GM23338 (cell line): ENCODE results near the gene CDR2L. TPM values are rescaled to one million over a fixed set of nuclear protein-coding genes. Genes with fewer than 3 reads are reported as not detected.

Experiments used
- ATAC-seq: fragments of 200-7000 bp; cut with Tn5 transposase; 3 replicates; pipeline ENCODE4 v1.9.1; 2020
- DNase-seq: peaks from one replicate; pipeline ENCODE4 v3.0.0-alpha.2; 2015; ENCODE audit warnings: low spot score
- H2AFZ ChIP-seq: fragments of 200-600 bp; sonication (generic); 2 replicates; pipeline ENCODE4 v1.8.0; 2016; ENCODE audit warnings: antibody characterized with exemption, mild to moderate bottlenecking, moderate library complexity
- H3F3A ChIP-seq: fragments of 200-600 bp; sonication (generic); replicated peaks from 2 replicates; pipeline ENCODE4 v1.8.0; 2017; ENCODE audit warnings: antibody characterized with exemption, mixed run types, low read depth
- H3K27ac ChIP-seq: fragments of 200-600 bp; sonication (generic); 2 replicates; pipeline ENCODE4 v1.6.1; 2016; ENCODE audit warnings: low read depth
- H3K27me3 ChIP-seq: fragments of 200-600 bp; sonication (generic); 2 replicates; pipeline ENCODE4 v1.8.0; 2016; ENCODE audit warnings: mild to moderate bottlenecking, mixed run types, moderate library complexity; ENCODE audit not compliant: insufficient read depth
- H3K36me3 ChIP-seq: fragments of 200-600 bp; sonication (generic); 2 replicates; pipeline ENCODE4 v1.8.0; 2016; ENCODE audit warnings: mild to moderate bottlenecking; ENCODE audit not compliant: insufficient read depth
- H3K4me1 ChIP-seq: fragments of 200-600 bp; sonication (generic); 2 replicates; pipeline ENCODE4 v1.8.0; 2016; ENCODE audit warnings: mild to moderate bottlenecking, moderate library complexity; ENCODE audit not compliant: insufficient read depth
- H3K4me2 ChIP-seq: fragments of 200-600 bp; sonication (generic); 2 replicates; pipeline ENCODE4 v1.7.1; 2017; ENCODE audit warnings: mixed run types
- H3K4me3 ChIP-seq: fragments of 200-600 bp; sonication (generic); 2 replicates; pipeline ENCODE4 v1.6.1; 2016; ENCODE audit warnings: mixed run types
- H3K79me2 ChIP-seq: fragments of 200-600 bp; sonication (generic); replicated peaks from 2 replicates; pipeline ENCODE4 v1.8.0; 2017; ENCODE audit warnings: mild to moderate bottlenecking; ENCODE audit not compliant: insufficient read depth
- H3K9me2 ChIP-seq: fragments of 200-600 bp; sonication (generic); 2 replicates; pipeline ENCODE4 v1.8.0; 2017; ENCODE audit not compliant: insufficient read depth
- H4K20me1 ChIP-seq: fragments of 200-600 bp; sonication (generic); replicated peaks from 2 replicates; pipeline ENCODE4 v1.8.0; 2017; ENCODE audit warnings: mild to moderate bottlenecking; ENCODE audit not compliant: insufficient read depth
- H3K27ac Mint-ChIP-seq: 2 replicates; pipeline ENCODE4 v1.8.0; 2020; ENCODE audit warnings: inconsistent platforms, mild to moderate bottlenecking, moderate library complexity, mixed read lengths
- H3K27me3 Mint-ChIP-seq: 3 replicates; pipeline ENCODE4 v1.8.0; 2022; ENCODE audit warnings: low read depth, mild to moderate bottlenecking, moderate library complexity, mixed read lengths, inconsistent platforms; ENCODE audit not compliant: insufficient read depth, poor library complexity
- H3K36me3 Mint-ChIP-seq: 3 replicates; pipeline ENCODE4 v1.8.0; 2021; ENCODE audit warnings: low read depth, mild to moderate bottlenecking, inconsistent platforms, moderate library complexity, mixed read lengths
- H3K4me1 Mint-ChIP-seq: 3 replicates; pipeline ENCODE4 v1.8.0; 2020; ENCODE audit warnings: mild to moderate bottlenecking, inconsistent platforms, mixed read lengths
- H3K4me3 Mint-ChIP-seq: 3 replicates; pipeline ENCODE4 v1.8.0; 2021; ENCODE audit warnings: moderate library complexity, mild to moderate bottlenecking, inconsistent platforms, mixed read lengths
- H3K9me3 Mint-ChIP-seq: 3 replicates; pipeline ENCODE4 v1.8.0; 2020; ENCODE audit warnings: moderate library complexity, mild to moderate bottlenecking, inconsistent platforms, mixed read lengths
- EZH2 ChIP-seq: fragments of 200-600 bp; sonication (generic); IDR thresholded peaks from one replicate; pipeline ENCODE4 v1.8.0; 2017; ENCODE audit warnings: antibody characterized with exemption, mild to moderate bottlenecking, low read depth; ENCODE audit not compliant: unreplicated experiment
- EZH2phosphoT487 ChIP-seq: fragments of 200-600 bp; sonication (generic); IDR thresholded peaks from one replicate; pipeline ENCODE4 v1.8.1; 2018; ENCODE audit warnings: antibody characterized with exemption; ENCODE audit not compliant: unreplicated experiment
- JUNB ChIP-seq: IDR thresholded peaks from one replicate; pipeline ENCODE4 v1.6.1; 2016; ENCODE audit warnings: antibody characterized with exemption; ENCODE audit not compliant: unreplicated experiment
- NANOG ChIP-seq: IDR thresholded peaks from 2 replicates; pipeline ENCODE4 v1.6.1; 2016; ENCODE audit warnings: antibody characterized with exemption, borderline replicate concordance
- POLR2AphosphoS5 ChIP-seq: IDR thresholded peaks from 2 replicates; pipeline ENCODE4 v1.6.1; 2016; ENCODE audit warnings: antibody characterized with exemption, low read depth
- STAT1 ChIP-seq: IDR thresholded peaks from one replicate; pipeline ENCODE4 v1.6.1; 2016; ENCODE audit warnings: antibody characterized with exemption; ENCODE audit not compliant: unreplicated experiment
- ZNF114 ChIP-seq: fragments of 250-450 bp; sonication (Bioruptor Pico); IDR thresholded peaks from 2 replicates; pipeline ENCODE4 v1.5.0; 2020; ENCODE audit warnings: mild to moderate bottlenecking, moderate library complexity
- ZNF331 ChIP-seq: fragments of 250-450 bp; sonication (Bioruptor Pico); IDR thresholded peaks from 2 replicates; pipeline ENCODE4 v1.5.0; 2020; ENCODE audit warnings: low read depth, mild to moderate bottlenecking, moderate library complexity
- polyA plus RNA-seq: library from polyadenylated mRNA; unstranded; fragments of >200 nt; fragmentation: Nextera tagmentation; extraction: Ambion mirVana; gene quantifications from 2 replicates; pipeline ENCODE4 v1.2.1, GENCODE V29; 2016
- total RNA-seq: library from RNA; depleted of rRNA; stranded (reverse); fragments of >200 nt; shearing (Covaris generic); gene quantifications from 2 replicates; pipeline ENCODE4 v1.2.3, GENCODE V29; 2014
- TF ChIP-seq, protein P1 (sequence below), 2 experiments: fragments of 200-600 bp in 1 of 2; sonication (generic) in 1 of 2; conservative IDR thresholded peaks; 2 replicates each; pipeline versions ENCODE4 v1.5.1 to v1.6.1; 2016 to 2017; ENCODE audit warnings: antibody characterized with exemption in 2 of 2, low read depth in 2 of 2, mild to moderate bottlenecking in 2 of 2, moderate library complexity in 1 of 2
- TF ChIP-seq, protein P2 (sequence below): fragments of 250-450 bp; sonication (Bioruptor Pico); IDR thresholded peaks from 2 replicates; pipeline ENCODE4 v1.5.0; 2020; ENCODE audit warnings: mild to moderate bottlenecking, moderate library complexity
- TF ChIP-seq, protein P3 (sequence below): IDR thresholded peaks from 2 replicates; pipeline ENCODE4 v1.6.1; 2016; ENCODE audit warnings: antibody characterized with exemption
- TF ChIP-seq, protein P4 (sequence below): IDR thresholded peaks from one replicate; pipeline ENCODE4 v1.6.1; 2018; ENCODE audit warnings: antibody characterized with exemption; ENCODE audit not compliant: unreplicated experiment

CDR2L gene
- total and polyA plus RNA-seq, 2 experiments from 2014 or later: 17.7 to 35.8 TPM

- TF ChIP-seq, protein P1, sequence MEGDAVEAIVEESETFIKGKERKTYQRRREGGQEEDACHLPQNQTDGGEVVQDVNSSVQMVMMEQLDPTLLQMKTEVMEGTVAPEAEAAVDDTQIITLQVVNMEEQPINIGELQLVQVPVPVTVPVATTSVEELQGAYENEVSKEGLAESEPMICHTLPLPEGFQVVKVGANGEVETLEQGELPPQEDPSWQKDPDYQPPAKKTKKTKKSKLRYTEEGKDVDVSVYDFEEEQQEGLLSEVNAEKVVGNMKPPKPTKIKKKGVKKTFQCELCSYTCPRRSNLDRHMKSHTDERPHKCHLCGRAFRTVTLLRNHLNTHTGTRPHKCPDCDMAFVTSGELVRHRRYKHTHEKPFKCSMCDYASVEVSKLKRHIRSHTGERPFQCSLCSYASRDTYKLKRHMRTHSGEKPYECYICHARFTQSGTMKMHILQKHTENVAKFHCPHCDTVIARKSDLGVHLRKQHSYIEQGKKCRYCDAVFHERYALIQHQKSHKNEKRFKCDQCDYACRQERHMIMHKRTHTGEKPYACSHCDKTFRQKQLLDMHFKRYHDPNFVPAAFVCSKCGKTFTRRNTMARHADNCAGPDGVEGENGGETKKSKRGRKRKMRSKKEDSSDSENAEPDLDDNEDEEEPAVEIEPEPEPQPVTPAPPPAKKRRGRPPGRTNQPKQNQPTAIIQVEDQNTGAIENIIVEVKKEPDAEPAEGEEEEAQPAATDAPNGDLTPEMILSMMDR (conservative IDR thresholded peaks at IDR 0.05; ENCODE audit: low read depth in 2 of 2): no peak
- no peak for TF ChIP-seq EZH2
- no peak for TF ChIP-seq EZH2phosphoT487
- no peak for TF ChIP-seq POLR2AphosphoS5
Observed at GRCh38 chr17:74952431-74953133, 34.9 kb upstream of the CDR2L start (continued).

GRCh38 chr17:74953134-74953687 is 34.2 kb upstream of the CDR2L start:
- H3K27ac ChIP-seq: no peak overlapping the region
- H3K79me2 ChIP-seq: no peaks in the 10 kb centered on the region
- no peak overlapping the region for H3K4me2 ChIP-seq
- peaks cover 9% of the 10 kb centered on the region; the same call in 2 of the 3 replicates for H3K4me1 Mint-ChIP-seq
- no peaks in the 10 kb centered on the region for H3K36me3 ChIP-seq
- no peak overlapping the region for H3K4me3 Mint-ChIP-seq
- no peaks in the 10 kb centered on the region for H3K9me2 ChIP-seq
- H3K4me1 ChIP-seq: peaks cover 5% of the 10 kb centered on the region; the same call in 1 of the 2 replicates
- no peaks in the 10 kb centered on the region for H4K20me1 ChIP-seq
- DNase-seq (no peak), ATAC-seq (no peak)
- H3K27ac Mint-ChIP-seq: no peak overlapping the region
- H3K36me3 Mint-ChIP-seq: no peaks in the 10 kb centered on the region
- no peaks in the 10 kb centered on the region for H3K9me3 Mint-ChIP-seq
- no peaks in the 10 kb centered on the region for H3K27me3 ChIP-seq
- peaks cover 11% of the 10 kb centered on the region for H3K27me3 Mint-ChIP-seq
- no peak overlapping the region for H3K4me3 ChIP-seq
- H3F3A ChIP-seq: no peaks in the 10 kb centered on the region
- no peak overlapping the region for H2AFZ ChIP-seq
- TF ChIP-seq, protein P2, sequence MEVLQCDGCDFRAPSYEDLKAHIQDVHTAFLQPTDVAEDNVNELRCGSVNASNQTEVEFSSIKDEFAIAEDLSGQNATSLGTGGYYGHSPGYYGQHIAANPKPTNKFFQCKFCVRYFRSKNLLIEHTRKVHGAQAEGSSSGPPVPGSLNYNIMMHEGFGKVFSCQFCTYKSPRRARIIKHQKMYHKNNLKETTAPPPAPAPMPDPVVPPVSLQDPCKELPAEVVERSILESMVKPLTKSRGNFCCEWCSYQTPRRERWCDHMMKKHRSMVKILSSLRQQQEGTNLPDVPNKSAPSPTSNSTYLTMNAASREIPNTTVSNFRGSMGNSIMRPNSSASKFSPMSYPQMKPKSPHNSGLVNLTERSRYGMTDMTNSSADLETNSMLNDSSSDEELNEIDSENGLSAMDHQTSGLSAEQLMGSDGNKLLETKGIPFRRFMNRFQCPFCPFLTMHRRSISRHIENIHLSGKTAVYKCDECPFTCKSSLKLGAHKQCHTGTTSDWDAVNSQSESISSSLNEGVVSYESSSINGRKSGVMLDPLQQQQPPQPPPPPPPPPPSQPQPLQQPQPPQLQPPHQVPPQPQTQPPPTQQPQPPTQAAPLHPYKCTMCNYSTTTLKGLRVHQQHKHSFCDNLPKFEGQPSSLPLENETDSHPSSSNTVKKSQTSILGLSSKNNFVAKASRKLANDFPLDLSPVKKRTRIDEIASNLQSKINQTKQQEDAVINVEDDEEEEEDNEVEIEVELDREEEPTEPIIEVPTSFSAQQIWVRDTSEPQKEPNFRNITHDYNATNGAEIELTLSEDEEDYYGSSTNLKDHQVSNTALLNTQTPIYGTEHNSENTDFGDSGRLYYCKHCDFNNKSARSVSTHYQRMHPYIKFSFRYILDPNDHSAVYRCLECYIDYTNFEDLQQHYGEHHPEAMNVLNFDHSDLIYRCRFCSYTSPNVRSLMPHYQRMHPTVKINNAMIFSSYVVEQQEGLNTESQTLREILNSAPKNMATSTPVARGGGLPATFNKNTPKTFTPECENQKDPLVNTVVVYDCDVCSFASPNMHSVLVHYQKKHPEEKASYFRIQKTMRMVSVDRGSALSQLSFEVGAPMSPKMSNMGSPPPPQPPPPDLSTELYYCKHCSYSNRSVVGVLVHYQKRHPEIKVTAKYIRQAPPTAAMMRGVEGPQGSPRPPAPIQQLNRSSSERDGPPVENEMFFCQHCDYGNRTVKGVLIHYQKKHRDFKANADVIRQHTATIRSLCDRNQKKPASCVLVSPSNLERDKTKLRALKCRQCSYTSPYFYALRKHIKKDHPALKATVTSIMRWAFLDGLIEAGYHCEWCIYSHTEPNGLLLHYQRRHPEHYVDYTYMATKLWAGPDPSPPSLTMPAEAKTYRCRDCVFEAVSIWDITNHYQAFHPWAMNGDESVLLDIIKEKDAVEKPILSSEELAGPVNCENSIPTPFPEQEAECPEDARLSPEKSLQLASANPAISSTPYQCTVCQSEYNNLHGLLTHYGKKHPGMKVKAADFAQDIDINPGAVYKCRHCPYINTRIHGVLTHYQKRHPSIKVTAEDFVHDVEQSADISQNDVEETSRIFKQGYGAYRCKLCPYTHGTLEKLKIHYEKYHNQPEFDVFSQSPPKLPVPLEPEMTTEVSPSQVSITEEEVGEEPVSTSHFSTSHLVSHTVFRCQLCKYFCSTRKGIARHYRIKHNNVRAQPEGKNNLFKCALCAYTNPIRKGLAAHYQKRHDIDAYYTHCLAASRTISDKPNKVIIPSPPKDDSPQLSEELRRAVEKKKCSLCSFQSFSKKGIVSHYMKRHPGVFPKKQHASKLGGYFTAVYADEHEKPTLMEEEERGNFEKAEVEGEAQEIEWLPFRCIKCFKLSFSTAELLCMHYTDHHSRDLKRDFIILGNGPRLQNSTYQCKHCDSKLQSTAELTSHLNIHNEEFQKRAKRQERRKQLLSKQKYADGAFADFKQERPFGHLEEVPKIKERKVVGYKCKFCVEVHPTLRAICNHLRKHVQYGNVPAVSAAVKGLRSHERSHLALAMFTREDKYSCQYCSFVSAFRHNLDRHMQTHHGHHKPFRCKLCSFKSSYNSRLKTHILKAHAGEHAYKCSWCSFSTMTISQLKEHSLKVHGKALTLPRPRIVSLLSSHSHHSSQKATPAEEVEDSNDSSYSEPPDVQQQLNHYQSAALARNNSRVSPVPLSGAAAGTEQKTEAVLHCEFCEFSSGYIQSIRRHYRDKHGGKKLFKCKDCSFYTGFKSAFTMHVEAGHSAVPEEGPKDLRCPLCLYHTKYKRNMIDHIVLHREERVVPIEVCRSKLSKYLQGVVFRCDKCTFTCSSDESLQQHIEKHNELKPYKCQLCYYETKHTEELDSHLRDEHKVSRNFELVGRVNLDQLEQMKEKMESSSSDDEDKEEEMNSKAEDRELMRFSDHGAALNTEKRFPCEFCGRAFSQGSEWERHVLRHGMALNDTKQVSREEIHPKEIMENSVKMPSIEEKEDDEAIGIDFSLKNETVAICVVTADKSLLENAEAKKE: no peak
- TF ChIP-seq, protein P3, sequence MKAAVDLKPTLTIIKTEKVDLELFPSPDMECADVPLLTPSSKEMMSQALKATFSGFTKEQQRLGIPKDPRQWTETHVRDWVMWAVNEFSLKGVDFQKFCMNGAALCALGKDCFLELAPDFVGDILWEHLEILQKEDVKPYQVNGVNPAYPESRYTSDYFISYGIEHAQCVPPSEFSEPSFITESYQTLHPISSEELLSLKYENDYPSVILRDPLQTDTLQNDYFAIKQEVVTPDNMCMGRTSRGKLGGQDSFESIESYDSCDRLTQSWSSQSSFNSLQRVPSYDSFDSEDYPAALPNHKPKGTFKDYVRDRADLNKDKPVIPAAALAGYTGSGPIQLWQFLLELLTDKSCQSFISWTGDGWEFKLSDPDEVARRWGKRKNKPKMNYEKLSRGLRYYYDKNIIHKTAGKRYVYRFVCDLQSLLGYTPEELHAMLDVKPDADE: no peak
- TF ChIP-seq ZNF331 (CRISPR knock-in tag) (no peak), NANOG (no peak), ZNF114 (CRISPR knock-in tag) (no peak), JUNB (no peak), STAT1 (no peak), POLR2AphosphoS5 (no peak), EZH2phosphoT487 (no peak)
- TF ChIP-seq, protein P4, sequence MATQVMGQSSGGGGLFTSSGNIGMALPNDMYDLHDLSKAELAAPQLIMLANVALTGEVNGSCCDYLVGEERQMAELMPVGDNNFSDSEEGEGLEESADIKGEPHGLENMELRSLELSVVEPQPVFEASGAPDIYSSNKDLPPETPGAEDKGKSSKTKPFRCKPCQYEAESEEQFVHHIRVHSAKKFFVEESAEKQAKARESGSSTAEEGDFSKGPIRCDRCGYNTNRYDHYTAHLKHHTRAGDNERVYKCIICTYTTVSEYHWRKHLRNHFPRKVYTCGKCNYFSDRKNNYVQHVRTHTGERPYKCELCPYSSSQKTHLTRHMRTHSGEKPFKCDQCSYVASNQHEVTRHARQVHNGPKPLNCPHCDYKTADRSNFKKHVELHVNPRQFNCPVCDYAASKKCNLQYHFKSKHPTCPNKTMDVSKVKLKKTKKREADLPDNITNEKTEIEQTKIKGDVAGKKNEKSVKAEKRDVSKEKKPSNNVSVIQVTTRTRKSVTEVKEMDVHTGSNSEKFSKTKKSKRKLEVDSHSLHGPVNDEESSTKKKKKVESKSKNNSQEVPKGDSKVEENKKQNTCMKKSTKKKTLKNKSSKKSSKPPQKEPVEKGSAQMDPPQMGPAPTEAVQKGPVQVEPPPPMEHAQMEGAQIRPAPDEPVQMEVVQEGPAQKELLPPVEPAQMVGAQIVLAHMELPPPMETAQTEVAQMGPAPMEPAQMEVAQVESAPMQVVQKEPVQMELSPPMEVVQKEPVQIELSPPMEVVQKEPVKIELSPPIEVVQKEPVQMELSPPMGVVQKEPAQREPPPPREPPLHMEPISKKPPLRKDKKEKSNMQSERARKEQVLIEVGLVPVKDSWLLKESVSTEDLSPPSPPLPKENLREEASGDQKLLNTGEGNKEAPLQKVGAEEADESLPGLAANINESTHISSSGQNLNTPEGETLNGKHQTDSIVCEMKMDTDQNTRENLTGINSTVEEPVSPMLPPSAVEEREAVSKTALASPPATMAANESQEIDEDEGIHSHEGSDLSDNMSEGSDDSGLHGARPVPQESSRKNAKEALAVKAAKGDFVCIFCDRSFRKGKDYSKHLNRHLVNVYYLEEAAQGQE: no peak
